Memory B cell (primary cell): ENCODE results near the gene ATCAY.
A peak's percentile ranks its signal among the peaks of the same experiment; 100 is the strongest.

Experiments
- ATAC-seq: fragments of 150-1000 bp; cut with Tn5 transposase; 2 replicates; pipeline ENCODE4 v1.10.0; 2021; ENCODE audit warnings: low read depth, mild to moderate bottlenecking, moderate library complexity
- DNase-seq, 2 donors: peaks; one replicate each; pipeline ENCODE4 v3.0.0; 2022; ENCODE audit warnings: low spot score in 2 of 2
- H3K27ac Mint-ChIP-seq: one replicate; pipeline ENCODE4 v1.8.0; 2022; ENCODE audit warnings: mild to moderate bottlenecking, moderate library complexity, mixed read lengths
- H3K27me3 Mint-ChIP-seq: one replicate; pipeline ENCODE4 v1.8.0; 2022; ENCODE audit warnings: mixed read lengths
- H3K36me3 Mint-ChIP-seq: one replicate; pipeline ENCODE4 v1.8.0; 2022; ENCODE audit warnings: mild to moderate bottlenecking, mixed read lengths
- H3K4me1 Mint-ChIP-seq: one replicate; pipeline ENCODE4 v1.8.0; 2022; ENCODE audit warnings: mixed read lengths
- H3K4me3 Mint-ChIP-seq: one replicate; pipeline ENCODE4 v1.8.0; 2022; ENCODE audit warnings: mild to moderate bottlenecking, moderate library complexity, mixed read lengths
- H3K9me3 Mint-ChIP-seq: one replicate; pipeline ENCODE4 v1.8.0; 2022; ENCODE audit warnings: mixed read lengths

ATCAY gene

GRCh38 chr19:3849092-3849491 is 31.4 kb upstream of the ATCAY start:
- ATAC-seq (peak; percentile 80), DNase-seq (peak; percentile 30 to 34)
- no peaks in the 10 kb centered on the region for H3K9me3 Mint-ChIP-seq
- H3K4me3 Mint-ChIP-seq, result no peak overlapping the region
- H3K27ac Mint-ChIP-seq, result no peak overlapping the region
- H3K36me3 Mint-ChIP-seq, result peaks cover 4% of the 10 kb centered on the region
- no peaks in the 10 kb centered on the region for H3K27me3 Mint-ChIP-seq
- peaks cover 5% of the 10 kb centered on the region for H3K4me1 Mint-ChIP-seq

- DNase-seq (no peak), ATAC-seq (no peak)
- peaks cover 5% of the 10 kb centered on the region for H3K4me1 Mint-ChIP-seq
- H3K27me3 Mint-ChIP-seq, result no peaks in the 10 kb centered on the region
- peaks cover 4% of the 10 kb centered on the region for H3K36me3 Mint-ChIP-seq
- H3K27ac Mint-ChIP-seq, result no peak overlapping the region
- no peak overlapping the region for H3K4me3 Mint-ChIP-seq
- no peaks in the 10 kb centered on the region for H3K9me3 Mint-ChIP-seq
Observed at GRCh38 chr19:3849787-3850186, 30.7 kb upstream of the ATCAY start.

- no peak for DNase-seq
- no peak for ATAC-seq
- Mint-ChIP-seq H3K27ac (no peak overlapping the region), H3K36me3 (peaks cover 4% of the 10 kb centered on the region), H3K9me3 (peaks cover 2% of the 10 kb centered on the region), H3K4me1 (peaks cover 7% of the 10 kb centered on the region), H3K27me3 (no peaks in the 10 kb centered on the region), H3K4me3 (no peak overlapping the region)
Observed at GRCh38 chr19:3850320-3850972, 30.0 kb upstream of the ATCAY start.

DNA sequence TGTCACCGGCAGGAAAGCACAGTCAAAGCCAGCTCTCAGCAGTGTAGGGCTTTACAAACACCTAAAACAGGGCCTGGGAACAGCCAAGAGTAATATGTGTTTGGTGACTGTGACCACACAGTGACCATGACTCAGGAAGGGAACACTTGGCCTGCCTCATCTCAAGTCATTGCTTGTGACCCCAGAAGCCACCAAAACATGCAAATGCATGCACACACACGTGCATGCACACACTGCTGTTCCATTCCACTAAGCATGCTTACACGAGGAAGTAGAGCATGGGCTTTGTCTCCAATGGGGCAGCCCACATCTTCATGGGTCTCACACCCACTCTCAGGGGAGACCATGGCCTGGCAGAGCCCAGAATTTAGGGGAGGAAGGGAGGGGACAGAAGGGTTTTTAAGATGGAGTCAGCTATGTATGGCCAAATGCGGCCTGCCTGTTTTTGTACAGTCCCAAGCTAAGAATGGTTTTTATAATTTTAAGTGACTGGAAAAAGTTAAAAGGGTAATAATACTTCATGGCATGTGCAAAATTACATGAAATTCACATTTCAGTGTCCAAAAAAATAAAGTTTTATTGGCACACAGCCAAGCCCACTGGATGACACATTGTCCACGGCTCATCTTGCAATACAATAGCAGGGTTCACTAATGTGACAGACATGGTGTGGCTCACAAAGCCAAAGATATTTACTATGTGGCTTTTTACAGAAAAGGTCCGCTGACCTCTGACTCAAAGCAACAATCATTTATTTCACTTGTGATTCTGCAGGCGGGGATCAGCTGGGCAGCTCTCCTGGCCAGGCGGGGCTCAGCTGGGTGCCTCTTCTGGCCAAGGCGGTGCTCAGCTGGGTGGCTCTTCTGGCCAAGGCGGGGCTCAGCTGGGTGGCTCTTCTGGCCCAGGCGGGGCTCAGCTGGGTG is 29.0 kb upstream of the ATCAY start:
- H3K4me1 Mint-ChIP-seq, result peaks cover 10% of the 10 kb centered on the region
- no peak overlapping the region for H3K27ac Mint-ChIP-seq
- H3K9me3 Mint-ChIP-seq, result peaks cover 4% of the 10 kb centered on the region
- no peaks in the 10 kb centered on the region for H3K27me3 Mint-ChIP-seq
- no peak for DNase-seq
- peaks cover 4% of the 10 kb centered on the region for H3K36me3 Mint-ChIP-seq
- peak; percentile 18 for ATAC-seq
- no peak overlapping the region for H3K4me3 Mint-ChIP-seq

DNA sequence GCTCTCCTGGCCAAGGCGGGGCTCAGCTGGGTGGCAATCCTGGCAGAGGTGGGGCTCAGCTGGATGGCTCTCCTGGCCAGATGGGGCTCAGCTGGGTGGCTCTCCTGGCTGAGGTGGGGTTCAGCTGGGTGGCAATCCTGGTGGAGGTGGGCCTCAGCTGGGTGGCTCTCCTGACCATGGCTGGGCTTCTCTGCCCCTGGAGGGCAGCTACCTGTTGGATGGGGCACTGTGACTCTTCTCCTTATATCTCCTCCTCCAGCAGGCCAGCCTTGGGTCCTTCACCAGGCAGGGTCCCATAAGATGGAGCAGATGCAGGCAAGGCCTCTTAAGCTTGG is 28.3 kb upstream of the ATCAY start:
- no peaks in the 10 kb centered on the region for H3K27me3 Mint-ChIP-seq
- DNase-seq (no peak), ATAC-seq (no peak)
- peaks cover 4% of the 10 kb centered on the region for H3K36me3 Mint-ChIP-seq
- H3K27ac Mint-ChIP-seq, result no peak overlapping the region
- peaks cover 10% of the 10 kb centered on the region for H3K4me1 Mint-ChIP-seq
- H3K9me3 Mint-ChIP-seq, result peaks cover 4% of the 10 kb centered on the region
- no peak overlapping the region for H3K4me3 Mint-ChIP-seq

DNA sequence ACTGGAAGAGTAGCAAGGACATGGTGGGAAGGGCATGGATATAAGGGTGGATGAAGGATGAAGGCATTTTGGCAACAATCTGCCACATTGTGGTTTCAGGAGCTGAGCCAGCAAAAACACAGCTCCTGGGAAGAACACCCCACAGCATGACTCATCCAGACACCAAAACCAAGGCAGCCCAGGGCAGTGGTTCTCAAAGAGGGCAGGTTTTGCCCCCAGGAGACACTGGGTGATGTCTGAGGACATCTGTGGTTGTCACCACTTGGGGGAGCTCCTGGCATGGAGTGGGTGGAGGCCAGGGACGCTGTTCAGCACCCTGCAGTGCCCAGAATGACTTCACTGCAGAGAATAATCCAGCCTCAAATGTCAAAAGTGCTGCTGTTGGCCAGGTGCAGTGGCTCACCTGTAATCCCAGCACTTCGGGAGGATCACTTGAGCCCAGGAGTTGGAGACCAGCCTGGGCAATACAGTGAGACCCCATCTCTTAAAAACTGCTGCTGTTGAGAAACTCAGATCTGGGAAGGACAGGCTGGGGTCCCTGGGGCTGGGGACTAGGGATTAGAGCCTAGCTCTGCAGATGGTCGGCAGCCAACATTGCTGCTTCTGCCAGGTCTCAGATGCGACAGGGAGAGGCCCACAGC is 27.8 kb upstream of the ATCAY start:
- DNase-seq (peak in 1 of 2 donors; percentile 35), ATAC-seq (peak; percentile 26)
- H3K9me3 Mint-ChIP-seq, result peaks cover 4% of the 10 kb centered on the region
- H3K27ac Mint-ChIP-seq, result no peak overlapping the region
- H3K4me1 Mint-ChIP-seq, result peaks cover 13% of the 10 kb centered on the region
- H3K4me3 Mint-ChIP-seq, result no peak overlapping the region
- no peaks in the 10 kb centered on the region for H3K27me3 Mint-ChIP-seq
- H3K36me3 Mint-ChIP-seq, result peaks cover 4% of the 10 kb centered on the region

- no peaks in the 10 kb centered on the region for H3K27me3 Mint-ChIP-seq
Observed at GRCh38 chr19:3855320-3855719, 25.2 kb upstream of the ATCAY start.

DNA sequence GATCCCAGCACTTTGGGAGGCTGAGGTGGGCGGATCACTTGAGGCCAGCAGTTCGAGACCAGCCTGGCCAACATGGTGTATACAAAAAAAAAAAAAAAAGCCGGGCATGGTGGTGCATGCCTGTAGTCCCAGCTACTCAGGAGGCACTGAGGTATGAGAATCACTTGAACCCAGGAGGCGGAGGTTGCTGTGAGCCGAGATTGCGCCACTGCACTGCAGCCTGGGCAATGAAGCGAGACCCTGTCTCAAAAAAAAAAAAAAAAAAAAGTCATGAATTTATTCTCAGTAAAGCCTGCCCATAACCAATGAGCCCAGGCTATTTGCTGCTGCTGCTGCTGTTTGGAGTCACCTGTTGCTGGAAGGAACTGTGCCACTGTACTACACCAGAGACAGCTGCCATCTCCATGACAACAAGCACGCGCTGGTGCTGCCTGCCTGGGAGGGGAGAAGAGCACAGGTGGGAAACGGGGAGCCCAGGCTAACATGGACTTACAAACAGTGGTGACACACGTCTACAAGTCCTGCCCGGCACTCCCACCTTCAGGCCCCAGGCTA is 23.0 kb upstream of the ATCAY start:
- Mint-ChIP-seq H3K27ac (peak overlapping the region; percentile 74), H3K36me3 (no peaks in the 10 kb centered on the region), H3K4me1 (peaks cover 8% of the 10 kb centered on the region), H3K27me3 (no peaks in the 10 kb centered on the region), H3K4me3 (no peak overlapping the region), H3K9me3 (peaks cover 4% of the 10 kb centered on the region)
- ATAC-seq, result peak; percentile 98
- DNase-seq, result peak; percentile 44 to 56

More at GRCh38 chr19:3855320-3855719, 25.2 kb upstream of the ATCAY start:
- Mint-ChIP-seq H3K36me3 (peaks cover 4% of the 10 kb centered on the region), H3K4me3 (no peak overlapping the region), H3K4me1 (peaks cover 13% of the 10 kb centered on the region), H3K9me3 (peaks cover 4% of the 10 kb centered on the region), H3K27ac (peak overlapping the region; percentile 15)
- no peak for DNase-seq
- no peak for ATAC-seq

- no peak overlapping the region for H3K27ac Mint-ChIP-seq
- H3K36me3 Mint-ChIP-seq, result no peaks in the 10 kb centered on the region
- H3K27me3 Mint-ChIP-seq, result no peaks in the 10 kb centered on the region
- DNase-seq, result no peak
- H3K4me3 Mint-ChIP-seq, result no peak overlapping the region
- peaks cover 6% of the 10 kb centered on the region for H3K4me1 Mint-ChIP-seq
- ATAC-seq, result no peak
- peaks cover 1% of the 10 kb centered on the region for H3K9me3 Mint-ChIP-seq
Observed at GRCh38 chr19:3860499-3860898, 20.0 kb upstream of the ATCAY start.

- H3K9me3 Mint-ChIP-seq, result no peaks in the 10 kb centered on the region
- no peaks in the 10 kb centered on the region for H3K4me1 Mint-ChIP-seq
- no peak for DNase-seq
- H3K27ac Mint-ChIP-seq, result no peak overlapping the region
- H3K27me3 Mint-ChIP-seq, result peaks cover 9% of the 10 kb centered on the region
- no peak for ATAC-seq
- no peak overlapping the region for H3K4me3 Mint-ChIP-seq
- no peaks in the 10 kb centered on the region for H3K36me3 Mint-ChIP-seq
Observed at GRCh38 chr19:3862826-3863500, 17.5 kb upstream of the ATCAY start.

DNA sequence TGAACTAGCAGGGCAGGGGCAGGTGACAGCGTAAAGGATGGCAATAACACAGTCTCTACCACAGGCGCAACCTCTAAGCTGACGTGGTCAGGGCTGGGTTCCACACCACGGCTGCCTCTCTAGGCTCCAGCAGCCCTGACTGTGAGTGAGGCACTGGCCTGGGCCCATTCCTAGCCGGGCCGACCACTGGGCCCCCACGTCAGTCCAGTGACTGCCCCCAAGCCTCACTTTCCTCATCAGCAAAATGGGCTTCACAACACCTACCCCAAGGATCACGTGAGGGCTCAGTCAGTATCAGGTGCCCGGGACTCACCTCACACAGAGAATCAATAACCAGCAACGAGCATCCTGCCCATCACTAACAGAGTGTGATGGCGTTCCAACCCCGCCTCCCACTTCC is 16.8 kb upstream of the ATCAY start:
- Mint-ChIP-seq H3K27me3 (peaks cover 13% of the 10 kb centered on the region), H3K4me3 (no peak overlapping the region)

DNA sequence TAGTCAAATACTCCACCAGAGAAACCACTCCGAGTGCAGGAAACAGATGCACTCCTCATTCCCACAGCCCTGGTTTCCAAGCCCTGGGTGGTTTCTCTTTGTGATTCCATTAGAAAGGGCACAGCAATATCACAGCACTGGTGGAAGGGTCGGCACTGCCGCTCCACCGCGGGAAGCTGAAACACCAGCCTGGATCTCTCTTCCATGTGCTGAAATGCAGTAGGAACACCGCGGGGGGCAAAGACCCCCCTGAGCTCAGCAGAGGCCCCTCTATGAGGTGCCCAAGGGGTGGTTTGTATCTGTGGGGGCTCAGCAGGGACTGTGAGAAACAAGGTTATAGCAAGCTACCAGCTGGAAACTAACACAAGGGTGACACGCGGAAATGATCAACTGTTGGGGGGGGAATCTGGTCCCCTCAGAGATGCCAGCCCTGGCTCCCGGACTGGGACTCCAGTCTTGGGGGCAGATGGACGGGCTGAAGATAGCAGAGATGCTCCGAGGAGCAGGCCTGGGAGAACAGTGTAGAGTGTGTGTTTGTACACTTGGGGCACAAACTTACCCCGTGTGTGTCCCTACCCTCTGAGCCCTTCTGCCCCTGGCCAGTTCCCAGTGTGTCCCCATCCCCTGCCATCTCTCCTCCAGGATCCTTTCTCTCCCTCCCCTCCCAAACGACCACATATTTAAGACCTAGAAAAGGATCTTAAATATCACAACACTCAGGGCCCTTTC is 13.4 kb upstream of the ATCAY start:
- Mint-ChIP-seq H3K27ac (no peak overlapping the region), H3K4me3 (no peak overlapping the region), H3K9me3 (no peaks in the 10 kb centered on the region)

More for the DNA sequence above, 16.8 kb upstream of the ATCAY start:
- DNase-seq (no peak), ATAC-seq (no peak)
- H3K27ac Mint-ChIP-seq, result no peak overlapping the region
- no peaks in the 10 kb centered on the region for H3K9me3 Mint-ChIP-seq
- H3K4me1 Mint-ChIP-seq, result no peaks in the 10 kb centered on the region
- H3K36me3 Mint-ChIP-seq, result no peaks in the 10 kb centered on the region

More for the DNA sequence above, 13.4 kb upstream of the ATCAY start:
- DNase-seq (no peak), ATAC-seq (no peak)
- H3K36me3 Mint-ChIP-seq, result peaks cover 5% of the 10 kb centered on the region
- peaks cover 6% of the 10 kb centered on the region for H3K4me1 Mint-ChIP-seq
- peaks cover 22% of the 10 kb centered on the region for H3K27me3 Mint-ChIP-seq
